ENCODE data around the gene ARHGAP45. TPM values are rescaled to one million over a fixed set of nuclear protein-coding genes. Genes with fewer than 3 reads are reported as not detected.

ARHGAP45 gene
- total and polyA plus RNA-seq, 2 of the 8 experiments (the other 6 are each of a cell fraction or from before 2014, with no cell fraction given), result 31.4 to 41.8 TPM

- FAIRE-seq, result no peak
- CTCF ChIA-PET (ENCODE audit: partially characterized antibody), result interaction anchor here (0.8 to 1.9 kb wide), 9 partner anchors 10 to 66 kb away, joined by 3 to 8 read pairs (median 4); no protein-coding TSS in a partner anchor
- no peak overlapping the region for H2BK20ac ChIP-seq (ENCODE audit: low read length)
- no peak for TF ChIP-seq BCL11A (IDR thresholded peaks at IDR 0.05; ENCODE audit: low read depth in 2 of 2, low read length in 2 of 2)
- TF ChIP-seq USF2 (IDR thresholded peaks at IDR 0.05; ENCODE audit: low read length), result no peak
- no peak for TF ChIP-seq TAF1 (IDR thresholded peaks at IDR 0.05; ENCODE audit: low read depth, low read length)
- no peak for TF ChIP-seq HDAC2 (IDR thresholded peaks at IDR 0.05; ENCODE audit: borderline replicate concordance in 1 of 2, low read depth in 2 of 2, low read length in 2 of 2)
- TF ChIP-seq RBBP5 (IDR thresholded peaks at IDR 0.05; ENCODE audit: borderline replicate concordance, low read depth, low read length), result no peak
- TF ChIP-seq NANOG (IDR thresholded peaks at IDR 0.05; ENCODE audit: insufficient read depth, low read depth, low read length, poor library complexity, severe bottlenecking), result no peak
- no peak for TF ChIP-seq SP1 (IDR thresholded peaks at IDR 0.05; ENCODE audit: low read depth, low read length)
- no peak for TF ChIP-seq CHD1 (IDR thresholded peaks at IDR 0.05; ENCODE audit: low read depth, low read length)
- TF ChIP-seq YY1 (IDR thresholded peaks at IDR 0.05; ENCODE audit: low read depth, low read length), result no peak
- TF ChIP-seq MAX (IDR thresholded peaks at IDR 0.05), result no peak
These were observed 19.9 kb upstream of the ARHGAP45 start for GRCh38 chr19:1046836-1047695.

More at GRCh38 chr19:1046836-1047695, 19.9 kb upstream of the ARHGAP45 start:
- peaks cover 0 to 14% (median 0%) of the 10 kb centered on the region in 4 experiments; a peak in 1 of 8 replicates for H3K36me3 ChIP-seq (ENCODE audit: control insufficient read depth in 2 of 4, insufficient read depth in 4 of 4, low read length in 3 of 4)
- H4K8ac ChIP-seq (ENCODE audit: extremely low read depth, insufficient read depth, low read length), result peak overlapping the region; percentile 79; the same call in 1 of the 2 replicates
- peaks cover 0 to 9% of the 10 kb centered on the region in 2 experiments; a peak in 1 of 4 replicates for H3K9me3 ChIP-seq (ENCODE audit: insufficient read depth in 2 of 2, low read depth in 1 of 2, low read length in 1 of 2)
- no peaks in the 10 kb centered on the region for H4K20me1 ChIP-seq (replicated peaks in 1 of 2; ENCODE audit: control insufficient read depth in 1 of 2, insufficient read depth in 2 of 2, low read length in 2 of 2)
- H3K79me2 ChIP-seq (ENCODE audit: control insufficient read depth in 1 of 2, insufficient read depth in 2 of 2, low read length in 2 of 2), result no peaks in the 10 kb centered on the region
- H3K27ac ChIP-seq (ENCODE audit: low read depth, low read length), result no peak overlapping the region
- H3K9ac ChIP-seq (replicated peaks in 1 of 4; ENCODE audit: extremely low read depth in 1 of 4, low read depth in 3 of 4, low read length in 3 of 4), result no peak overlapping the region
- H2BK5ac ChIP-seq (ENCODE audit: low read depth, low read length), result no peak overlapping the region
- no peak overlapping the region for H3K18ac ChIP-seq (ENCODE audit: extremely low read depth, low read length)
- no peaks in the 10 kb centered on the region for H3K4me1 ChIP-seq (replicated peaks in 1 of 4; ENCODE audit: control insufficient read depth in 3 of 4, insufficient read depth in 4 of 4, low read length in 3 of 4)
- no peak overlapping the region for H4K5ac ChIP-seq (ENCODE audit: insufficient read length, low read depth, low read length)
- H3K14ac ChIP-seq (ENCODE audit: insufficient read length), result no peak overlapping the region
- H2AK5ac ChIP-seq (ENCODE audit: low read depth, low read length), result no peak overlapping the region
- no peak overlapping the region for H3K4ac ChIP-seq (replicated peaks; ENCODE audit: insufficient read length, low read depth, low read length)
- H4K91ac ChIP-seq (replicated peaks; ENCODE audit: insufficient read length, low read length), result no peak overlapping the region
- POLR2A ChIA-PET (ENCODE audit: partially characterized antibody), result interaction anchor here (1.0 to 16.4 kb wide), 9 partner anchors 8 to 52 kb away, joined by 3 to 509 read pairs (median 7); partner anchors contain the start of genes ABCA7, ARHGAP45, CNN2 and RNU6-2
- no peak overlapping the region for H3K4me2 ChIP-seq (ENCODE audit: insufficient read depth in 1 of 2, low read depth in 2 of 2, low read length in 2 of 2)
- no peak overlapping the region for H3K4me3 ChIP-seq (ENCODE audit: extremely low read depth in 1 of 4, insufficient read depth in 2 of 4, low read depth in 3 of 4, low read length in 4 of 4)
- no peak for DNase-seq (ENCODE audit: low read depth in 1 of 2, low spot score in 2 of 2)
- H3K23ac ChIP-seq (ENCODE audit: insufficient read length), result no peak overlapping the region
- no peak overlapping the region for H2BK120ac ChIP-seq (replicated peaks; ENCODE audit: low read depth, low read length)
- no peaks in the 10 kb centered on the region for H3K23me2 ChIP-seq (ENCODE audit: low read depth, low read length)
- 94% methylated on average over 48 of the region's 77 CpGs; no CpG with 5 or more reads in 1 of the 2 experiments for whole genome bisulfite sequencing, 2 experiments (ENCODE audit: extremely low coverage in 1 of 2, insufficient coverage in 1 of 2, insufficient read length in 1 of 2, insufficient replicate concordance in 2 of 2, low coverage in 1 of 2, low lambda C conversion rate in 2 of 2, missing lambda C conversion rate in 1 of 2)
- no peak overlapping the region for H3K56ac ChIP-seq (replicated peaks; ENCODE audit: insufficient read length, low read depth, low read length)
- no peak overlapping the region for H2AFZ ChIP-seq (ENCODE audit: low read length)
- H3K27me3 ChIP-seq (replicated peaks in 1 of 4; ENCODE audit: control insufficient read depth in 3 of 4, extremely low read depth in 1 of 4, insufficient read depth in 3 of 4, low read length in 3 of 4), result no peaks in the 10 kb centered on the region
- H2BK12ac ChIP-seq (ENCODE audit: low read depth, low read length), result no peak overlapping the region
- no peak overlapping the region for H2BK15ac ChIP-seq (ENCODE audit: low read length)
- no peaks in the 10 kb centered on the region for H3K79me1 ChIP-seq (ENCODE audit: low read depth, low read length)
